ENCODE results near the gene MYLK. TPM values are rescaled to one million over a fixed set of nuclear protein-coding genes. Genes with fewer than 3 reads are reported as not detected.
"Not testable (repeated sequence)": the region's sequence is repeated elsewhere in the genome, so short reads cannot be mapped to it uniquely, and the experiment has no call there.

MYLK gene
- total and polyA plus RNA-seq, 9 of the 15 experiments (the other 6 are each of a cell fraction or from before 2014, with no cell fraction given) = 0.11 to 0.53 (median 0.18) TPM; not detected in 2

DNA sequence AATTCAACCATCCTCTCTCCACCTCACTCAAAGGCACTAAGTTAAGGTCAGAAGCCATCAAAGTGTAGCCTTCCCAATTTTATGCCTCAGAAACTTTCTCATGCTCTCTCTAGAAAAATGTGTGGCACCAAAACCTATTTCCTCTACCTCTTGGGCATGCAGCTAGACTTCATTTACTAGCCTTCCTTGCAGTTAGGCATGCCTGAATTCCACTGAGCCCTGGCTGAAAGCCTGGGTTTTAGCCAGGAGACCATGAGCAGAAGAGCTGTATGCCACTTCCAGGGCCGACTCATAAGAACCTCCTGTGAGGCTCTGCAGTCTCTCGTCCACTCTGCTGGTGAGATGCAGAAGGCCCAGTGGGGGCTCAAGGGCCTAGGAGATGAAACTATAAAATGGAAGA, 145.0 kb downstream of the MYLK start (continued):
- TF ChIP-seq, protein P1, sequence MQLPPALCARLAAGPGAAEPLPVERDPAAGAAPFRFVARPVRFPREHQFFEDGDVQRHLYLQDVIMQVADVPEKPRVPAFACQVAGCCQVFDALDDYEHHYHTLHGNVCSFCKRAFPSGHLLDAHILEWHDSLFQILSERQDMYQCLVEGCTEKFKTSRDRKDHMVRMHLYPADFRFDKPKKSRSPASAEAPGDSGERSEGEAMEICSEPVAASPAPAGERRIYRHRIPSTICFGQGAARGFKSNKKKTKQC (CRISPR knock-in tag; IDR thresholded peaks at IDR 0.05) = no peak
- no peak for TF ChIP-seq DMBX1 (CRISPR knock-in tag; IDR thresholded peaks at IDR 0.05; ENCODE audit: borderline replicate concordance)

GRCh38 chr3:123738522-123738921, 145.6 kb downstream of the MYLK start:
- 0% methylated on average over 5 of the region's 5 CpGs for WGBS (ENCODE audit: insufficient coverage, low coverage, missing lambda C conversion rate)
- H3K36me3 ChIP-seq (ENCODE audit: control insufficient read depth, insufficient read depth, low read length); H3K9ac ChIP-seq (ENCODE audit: insufficient read depth in 1 of 2, low read depth in 2 of 2, low read length in 2 of 2); BruUV-seq (replicated peaks); H3K4me1 ChIP-seq (replicated peaks in 1 of 2; ENCODE audit: control insufficient read depth in 2 of 2, insufficient read depth in 2 of 2, low read length in 2 of 2); H3K4me2 ChIP-seq (ENCODE audit: insufficient read depth, low read length); CTCF ChIA-PET (ENCODE audit: low intra/inter-chr PET ratio); in situ Hi-C loops (cut with MboI); ATAC-seq; POLR2A ChIA-PET; H3K9me3 ChIP-seq (replicated peaks; ENCODE audit: control insufficient read depth, insufficient read depth, low read depth, low read length); H3K9me1 ChIP-seq (ENCODE audit: control insufficient read depth, insufficient read depth, low read length); H4K20me1 ChIP-seq (replicated peaks; ENCODE audit: control insufficient read depth, insufficient read depth, low read length); H3K79me2 ChIP-seq (ENCODE audit: control insufficient read depth, insufficient read depth, low read length); DNase-seq (ENCODE audit: extremely low read depth in 1 of 4, low spot score in 3 of 4); H2AFZ ChIP-seq (ENCODE audit: low read depth, low read length); H3K4me3 ChIP-seq; intact Hi-C loops (cut with micrococcal nuclease); H3K27ac ChIP-seq (ENCODE audit: extremely low read depth, low read depth, low read length); FAIRE-seq: not testable (repeated sequence)
- peaks cover 6 to 28% of the 10 kb centered on the region in 2 experiments; a peak in 4 of 5 replicates for H3K27me3 ChIP-seq (ENCODE audit: control insufficient read depth in 2 of 2, insufficient read depth in 2 of 2, low read length in 2 of 2)

DNA sequence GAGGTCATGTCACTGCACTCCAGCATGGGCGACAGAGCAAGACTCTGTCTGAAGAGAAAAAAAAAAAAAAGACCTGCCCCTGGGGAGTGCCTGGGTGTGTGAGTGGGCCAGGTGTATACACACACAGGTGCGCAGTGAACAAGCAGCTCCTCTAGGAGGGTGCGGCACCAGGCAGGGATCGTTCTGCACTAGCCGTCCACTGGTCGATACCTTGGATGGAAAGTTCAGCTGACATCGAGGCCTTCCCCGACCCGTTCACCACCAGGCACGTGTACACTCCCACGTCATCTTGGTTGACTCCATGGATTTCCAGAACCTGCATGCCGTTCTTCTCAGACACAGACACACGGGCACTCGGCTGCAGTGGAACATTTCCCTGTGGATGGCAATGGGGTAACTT, 147.0 kb downstream of the MYLK start:
- in situ Hi-C loops (cut with MboI) = no loop called here
- H3K4me2 ChIP-seq (ENCODE audit: insufficient read depth, low read length) = no peak overlapping the region
- H3K79me2 ChIP-seq (ENCODE audit: control insufficient read depth, insufficient read depth, low read length) = no peaks in the 10 kb centered on the region
- no peaks in the 10 kb centered on the region for H3K9me1 ChIP-seq (ENCODE audit: control insufficient read depth, insufficient read depth, low read length)
- H3K27me3 ChIP-seq (ENCODE audit: control insufficient read depth in 2 of 2, insufficient read depth in 2 of 2, low read length in 2 of 2) = peaks cover 6 to 39% of the 10 kb centered on the region in 2 experiments; a peak in 4 of 5 replicates
- DNase-seq (ENCODE audit: extremely low read depth in 1 of 4, low spot score in 3 of 4) (no peak), ATAC-seq (no peak), FAIRE-seq (no peak)
- POLR2A ChIA-PET = no interaction called here
- H4K20me1 ChIP-seq (replicated peaks; ENCODE audit: control insufficient read depth, insufficient read depth, low read length) = no peaks in the 10 kb centered on the region
- H3K9ac ChIP-seq (ENCODE audit: insufficient read depth in 1 of 2, low read depth in 2 of 2, low read length in 2 of 2) = no peak overlapping the region
- no peaks in the 10 kb centered on the region for H3K36me3 ChIP-seq (ENCODE audit: control insufficient read depth, insufficient read depth, low read length)
- no peak overlapping the region for H3K27ac ChIP-seq (ENCODE audit: extremely low read depth, low read depth, low read length)
- intact Hi-C loops (cut with micrococcal nuclease) = no loop called here
- H3K4me3 ChIP-seq = no peak overlapping the region
- WGBS (ENCODE audit: insufficient coverage, low coverage, missing lambda C conversion rate) = 24% methylated on average over 5 of the region's 14 CpGs
- H2AFZ ChIP-seq (ENCODE audit: low read depth, low read length) = no peak overlapping the region
- BruUV-seq (replicated peaks) = no TSS peak
- CTCF ChIA-PET (ENCODE audit: low intra/inter-chr PET ratio) = no interaction called here
- H3K4me1 ChIP-seq (replicated peaks in 1 of 2; ENCODE audit: control insufficient read depth in 2 of 2, insufficient read depth in 2 of 2, low read length in 2 of 2) = no peaks in the 10 kb centered on the region
- H3K9me3 ChIP-seq (replicated peaks; ENCODE audit: control insufficient read depth, insufficient read depth, low read depth, low read length) = no peaks in the 10 kb centered on the region
- TF ChIP-seq BRD4 (IDR thresholded peaks at IDR 0.05) (no peak), DACH1 (IDR thresholded peaks at IDR 0.05; ENCODE audit: partially characterized antibody) (no peak), TAF7 (tag; IDR thresholded peaks at IDR 0.05) (no peak), ZNF274 (IDR thresholded peaks at IDR 0.05; ENCODE audit: borderline replicate concordance, low read depth, low read length) (no peak), ZSCAN29 (IDR thresholded peaks at IDR 0.05) (no peak), NR2C2 (CRISPR knock-in tag; IDR thresholded peaks at IDR 0.05) (no peak), NR2C2 (tag; IDR thresholded peaks at IDR 0.05) (no peak), ZNF695 (CRISPR knock-in tag; IDR thresholded peaks at IDR 0.05) (no peak), ARID2 (IDR thresholded peaks at IDR 0.05) (no peak), ZNF699 (CRISPR knock-in tag; IDR thresholded peaks at IDR 0.05; ENCODE audit: insufficient replicate concordance) (no peak)
- TF ChIP-seq, protein P2, sequence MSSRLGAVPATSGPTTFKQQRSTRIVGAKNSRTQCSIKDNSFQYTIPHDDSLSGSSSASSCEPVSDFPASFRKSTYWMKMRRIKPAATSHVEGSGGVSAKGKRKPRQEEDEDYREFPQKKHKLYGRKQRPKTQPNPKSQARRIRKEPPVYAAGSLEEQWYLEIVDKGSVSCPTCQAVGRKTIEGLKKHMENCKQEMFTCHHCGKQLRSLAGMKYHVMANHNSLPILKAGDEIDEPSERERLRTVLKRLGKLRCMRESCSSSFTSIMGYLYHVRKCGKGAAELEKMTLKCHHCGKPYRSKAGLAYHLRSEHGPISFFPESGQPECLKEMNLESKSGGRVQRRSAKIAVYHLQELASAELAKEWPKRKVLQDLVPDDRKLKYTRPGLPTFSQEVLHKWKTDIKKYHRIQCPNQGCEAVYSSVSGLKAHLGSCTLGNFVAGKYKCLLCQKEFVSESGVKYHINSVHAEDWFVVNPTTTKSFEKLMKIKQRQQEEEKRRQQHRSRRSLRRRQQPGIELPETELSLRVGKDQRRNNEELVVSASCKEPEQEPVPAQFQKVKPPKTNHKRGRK (tag; IDR thresholded peaks at IDR 0.05) = no peak

Data from K562 (cell line).